Stomach (tissue), 9 donors: ENCODE results near the gene PSMG2. TPM values are rescaled to one million over a fixed set of nuclear protein-coding genes. Genes with fewer than 3 reads are reported as not detected.
A peak's percentile ranks its signal among the peaks of the same experiment; 100 is the strongest.

ENCODE experiments used
- DNase-seq, 2 donors: peaks; one replicate each; pipeline versions ENCODE4 v3.0.0 to v3.0.0-alpha.2; 2013 to 2019
- H3K27ac ChIP-seq, 5 donors: fragments of 200-600 bp in 4 of 5; sonication (generic) in 4 of 5; one replicate each; pipeline ENCODE4 v1.5.1; 2013 to 2019; ENCODE audit warnings: mild to moderate bottlenecking in 1 of 5, moderate library complexity in 1 of 5
- H3K27me3 ChIP-seq, 3 donors: fragments of 200-600 bp; sonication (generic); one replicate each; pipeline ENCODE4 v1.5.1; 2017 to 2019; ENCODE audit warnings: mixed run types in 1 of 3
- H3K36me3 ChIP-seq, 4 donors: fragments of 200-600 bp; sonication (generic); 1 replicate in 3 of 4; 2 replicates in 1 of 4; pipeline ENCODE4 v1.5.1; 2016 to 2019
- H3K4me1 ChIP-seq, 4 donors: fragments of 200-600 bp; sonication (generic); one replicate each; pipeline ENCODE4 v1.5.1; 2016 to 2019
- H3K4me3 ChIP-seq, 4 donors: fragments of 200-600 bp; sonication (generic) in 3 of 4; one replicate each; pipeline ENCODE4 v1.5.1; 2016 to 2019; ENCODE audit warnings: mild to moderate bottlenecking in 1 of 4
- H3K9me3 ChIP-seq, 4 donors: fragments of 200-600 bp; sonication (generic); one replicate each; pipeline ENCODE4 v1.5.1; 2016 to 2019
- CTCF ChIP-seq, 7 experiments: fragments of 450-650 bp in 4 of 7; fragments of 200-600 bp in 3 of 7; sonication (generic) in 3 of 7; IDR thresholded peaks; one replicate each; pipeline ENCODE4 v1.5.1; 2016 to 2019; ENCODE audit warnings: antibody characterized with exemption in 7 of 7, control low read depth in 2 of 7, mild to moderate bottlenecking in 1 of 7
- EP300 ChIP-seq: sonication (generic); formaldehyde crosslinking; IDR thresholded peaks from one replicate; pipeline ENCODE4 v1.6.1; 2017; ENCODE audit warnings: antibody characterized with exemption
- POLR2A ChIP-seq, 4 donors: fragments of 450-650 bp; IDR thresholded peaks; one replicate each; pipeline ENCODE4 v1.6.1; 2016; ENCODE audit warnings: antibody characterized with exemption in 4 of 4, control low read depth in 2 of 4, mild to moderate bottlenecking in 1 of 4, moderate library complexity in 1 of 4
- POLR2AphosphoS5 ChIP-seq, 3 donors: sonication (generic); formaldehyde crosslinking; IDR thresholded peaks; one replicate each; pipeline ENCODE4 v1.6.1; 2016; ENCODE audit warnings: antibody characterized with exemption in 3 of 3
- WGBS, 5 donors: extraction: QIAGEN DNeasy Blood & Tissue Kit in 3 of 5; methylation state at CpG; one replicate each; pipeline versions ENCODE4 v1.1.5 to v1.1.7; 2013 to 2018; 5-methylcytosine and 5-hydroxymethylcytosine counted together
- intact Hi-C: fragments of 100-400 bp; cut with DNase I; formaldehyde crosslinking; loops from one replicate; pipeline ENCODE4 v1.15.1; 2023; ENCODE audit warnings: low total_unique reads
- polyA plus RNA-seq, 3 donors: library from polyadenylated mRNA; stranded (reverse); fragments of 200-250 nt; gene quantifications; one replicate each; pipeline ENCODE4 v1.2.3, GENCODE V29; 2013
- total RNA-seq, 5 donors: library from RNA; depleted of rRNA; stranded (reverse); fragments of >200 nt; gene quantifications; one replicate each; pipeline versions ENCODE4 v1.1.0 to v1.2.3, GENCODE V29; 2014 to 2016
- donor health status: healthy with polysubstance abuse.
- donor health status: Bipolar disorder and iron deficiency.
- donor health status: healthy.

The PSMG2 gene
- total and polyA plus RNA-seq, 8 donors: 11.6 to 106 (median 62.6) TPM

GRCh38 chr18:12694032-12694431 is 8.8 kb upstream of the PSMG2 start:
- intact Hi-C loops: no loop called here
- DNase-seq: no peak
- H3K4me1 ChIP-seq: peaks cover 0 to 3% (median 0%) of the 10 kb centered on the region in 4 donors
- no peak overlapping the region for H3K4me3 ChIP-seq
- no peak overlapping the region for H3K27ac ChIP-seq
- no peaks in the 10 kb centered on the region for H3K27me3 ChIP-seq
- peaks cover 0 to 61% (median 49%) of the 10 kb centered on the region in 4 donors for H3K36me3 ChIP-seq
- TF ChIP-seq EP300 (no peak), POLR2A (IDR thresholded peaks at IDR 0.05) (no peak), POLR2AphosphoS5 (IDR thresholded peaks at IDR 0.05) (no peak), CTCF (IDR thresholded peaks at IDR 0.05) (no peak)
- H3K9me3 ChIP-seq: no peaks in the 10 kb centered on the region
- WGBS, 5 donors: 37 to 70% (median 58%) methylated on average over 2 of the region's 2 CpGs

GRCh38 chr18:12699747-12700146 is 3.1 kb upstream of the PSMG2 start:
- WGBS, 5 donors: 71 to 88% (median 85%) methylated on average over 2 of the region's 2 CpGs
- TF ChIP-seq CTCF (IDR thresholded peaks at IDR 0.05) (no peak), POLR2A (IDR thresholded peaks at IDR 0.05) (no peak), EP300 (no peak), POLR2AphosphoS5 (IDR thresholded peaks at IDR 0.05) (no peak)
- H3K27ac ChIP-seq: no peak overlapping the region
- no peaks in the 10 kb centered on the region for H3K9me3 ChIP-seq
- no peak overlapping the region for H3K4me3 ChIP-seq
- no peak for DNase-seq
- H3K4me1 ChIP-seq: peaks cover 17 to 46% (median 28%) of the 10 kb centered on the region in 4 donors
- H3K27me3 ChIP-seq: no peaks in the 10 kb centered on the region
- peaks cover 0 to 40% (median 29%) of the 10 kb centered on the region in 4 donors for H3K36me3 ChIP-seq
- intact Hi-C loops: no loop called here

- Histone ChIP-seq H3K4me3 (peak overlapping the region; percentile 67 to 93 (median 87)), H3K4me1 (peaks cover 22 to 60% (median 38%) of the 10 kb centered on the region in 4 donors), H3K27ac (peak overlapping the region in 2 of 5 donors; percentile 96 to 98), H3K36me3 (peaks cover 0 to 35% (median 28%) of the 10 kb centered on the region in 4 donors), H3K9me3 (no peaks in the 10 kb centered on the region), H3K27me3 (no peaks in the 10 kb centered on the region)
- 41 to 64% (median 48%) methylated on average over 3 of the region's 3 CpGs for WGBS, 5 donors
- DNase-seq: no peak
- TF ChIP-seq POLR2A (IDR thresholded peaks at IDR 0.05) (no peak), POLR2AphosphoS5 (IDR thresholded peaks at IDR 0.05) (no peak), EP300 (no peak), CTCF (IDR thresholded peaks at IDR 0.05) (no peak)
- intact Hi-C loops: no loop called here
Measured at GRCh38 chr18:12701161-12701560, 1.7 kb upstream of the PSMG2 start.

- 0 to 1% (median 0%) methylated on average over 26 to 28 of the region's 28 CpGs for WGBS, 5 donors
- peaks cover 13 to 42% (median 33%) of the 10 kb centered on the region in 4 donors for H3K36me3 ChIP-seq
- peaks cover 22 to 62% (median 39%) of the 10 kb centered on the region in 4 donors for H3K4me1 ChIP-seq
- H3K27me3 ChIP-seq: no peaks in the 10 kb centered on the region
- H3K27ac ChIP-seq: peak overlapping the region; percentile 91 to 98 (median 97)
- H3K4me3 ChIP-seq: peak overlapping the region; percentile 67 to 93 (median 87)
- DNase-seq: no peak
- H3K9me3 ChIP-seq: no peaks in the 10 kb centered on the region
- TF ChIP-seq POLR2AphosphoS5 (IDR thresholded peaks at IDR 0.05) (peak in 1 of 3 donors; percentile 30), EP300 (no peak)
- intact Hi-C loops: no loop called here
Measured at GRCh38 chr18:12703096-12703567, 290 bp downstream of the PSMG2 start.

GRCh38 chr18:12703664-12704063 is 822 bp downstream of the PSMG2 start:
- H3K27ac ChIP-seq: peak overlapping the region in 4 of 5 donors; percentile 96 to 98 (median 97)
- 0 to 2% (median 0%) methylated on average over 2 of the region's 2 CpGs for WGBS, 5 donors
- DNase-seq: peak in 1 of 2 donors; percentile 20
- peaks cover 16 to 43% (median 33%) of the 10 kb centered on the region in 4 donors for H3K36me3 ChIP-seq
- peaks cover 22 to 62% (median 39%) of the 10 kb centered on the region in 4 donors for H3K4me1 ChIP-seq
- TF ChIP-seq CTCF (IDR thresholded peaks at IDR 0.05) (no peak), EP300 (no peak), POLR2AphosphoS5 (IDR thresholded peaks at IDR 0.05) (no peak), POLR2A (IDR thresholded peaks at IDR 0.05) (no peak)
- no peaks in the 10 kb centered on the region for H3K9me3 ChIP-seq
- peak overlapping the region; percentile 67 to 93 (median 87) for H3K4me3 ChIP-seq
- intact Hi-C loops: no loop called here
- H3K27me3 ChIP-seq: no peaks in the 10 kb centered on the region
